HG02623 (cell line): ENCODE results near the gene PSMD13.

Experiments
- ATAC-seq: cut with Tn5 transposase; IDR thresholded peaks from one replicate; pipeline ENCODE4 v1.9.1; 2021; ENCODE audit warnings: moderate library complexity; ENCODE audit not compliant: unreplicated experiment

PSMD13 gene

DNA sequence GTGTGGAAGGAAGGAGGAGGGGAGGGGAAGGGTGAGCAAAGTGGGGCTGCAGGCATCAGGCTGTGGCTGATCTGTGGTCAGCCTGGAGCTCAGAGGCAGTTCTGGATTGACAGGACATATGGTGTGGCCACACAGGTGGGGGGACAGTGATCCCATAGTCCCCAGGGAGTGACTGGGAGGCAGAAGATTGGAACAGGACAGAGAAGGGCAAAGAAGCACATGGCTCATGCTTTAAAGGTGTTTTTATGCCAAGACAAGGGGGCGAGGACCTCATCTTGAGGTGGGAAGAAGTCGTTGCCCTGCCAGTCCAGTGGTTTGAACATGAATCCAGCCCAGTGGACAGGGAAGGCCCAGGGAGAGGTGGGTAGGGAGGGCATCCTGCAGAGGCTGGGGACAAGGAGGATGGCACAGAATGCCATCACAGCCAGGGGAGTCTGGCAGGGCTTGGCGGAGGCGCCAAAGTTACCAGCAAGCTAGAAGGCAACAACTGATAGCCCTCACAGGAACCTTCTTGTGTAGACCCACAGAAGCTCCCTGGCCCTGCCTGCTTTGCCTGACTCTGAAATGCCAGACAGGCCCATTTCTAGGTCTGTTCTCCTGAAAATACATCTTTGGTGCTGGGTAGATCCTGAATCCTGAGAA lies 32.7 kb upstream of the PSMD13 start:
- ATAC-seq, result no peak

DNA sequence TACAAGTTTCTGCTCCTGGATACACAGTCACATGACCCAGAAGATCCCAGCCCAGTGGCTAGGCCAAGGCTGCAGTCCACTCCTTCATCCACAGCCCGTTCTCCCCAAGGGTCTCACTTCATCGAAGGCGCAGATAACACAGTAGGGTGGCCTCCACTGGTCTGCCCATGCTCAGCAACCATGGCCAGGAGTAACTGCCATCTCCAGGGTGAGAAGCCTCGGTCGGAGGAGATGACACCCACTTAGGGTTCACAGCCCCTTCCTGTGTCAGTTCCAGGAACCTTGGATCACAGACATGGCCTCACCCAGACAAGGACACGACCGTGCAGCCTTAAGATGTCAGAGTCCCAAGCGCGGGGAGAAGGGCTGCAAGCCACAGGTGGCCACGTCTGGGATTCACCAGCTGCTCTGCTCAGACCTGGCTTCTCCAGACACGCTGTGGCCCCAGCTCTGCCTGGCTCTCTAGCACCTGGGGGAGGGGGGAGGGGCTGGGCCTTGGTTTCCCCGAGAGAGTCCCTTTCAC lies 32.1 kb upstream of the PSMD13 start:
- ATAC-seq, result no peak

DNA sequence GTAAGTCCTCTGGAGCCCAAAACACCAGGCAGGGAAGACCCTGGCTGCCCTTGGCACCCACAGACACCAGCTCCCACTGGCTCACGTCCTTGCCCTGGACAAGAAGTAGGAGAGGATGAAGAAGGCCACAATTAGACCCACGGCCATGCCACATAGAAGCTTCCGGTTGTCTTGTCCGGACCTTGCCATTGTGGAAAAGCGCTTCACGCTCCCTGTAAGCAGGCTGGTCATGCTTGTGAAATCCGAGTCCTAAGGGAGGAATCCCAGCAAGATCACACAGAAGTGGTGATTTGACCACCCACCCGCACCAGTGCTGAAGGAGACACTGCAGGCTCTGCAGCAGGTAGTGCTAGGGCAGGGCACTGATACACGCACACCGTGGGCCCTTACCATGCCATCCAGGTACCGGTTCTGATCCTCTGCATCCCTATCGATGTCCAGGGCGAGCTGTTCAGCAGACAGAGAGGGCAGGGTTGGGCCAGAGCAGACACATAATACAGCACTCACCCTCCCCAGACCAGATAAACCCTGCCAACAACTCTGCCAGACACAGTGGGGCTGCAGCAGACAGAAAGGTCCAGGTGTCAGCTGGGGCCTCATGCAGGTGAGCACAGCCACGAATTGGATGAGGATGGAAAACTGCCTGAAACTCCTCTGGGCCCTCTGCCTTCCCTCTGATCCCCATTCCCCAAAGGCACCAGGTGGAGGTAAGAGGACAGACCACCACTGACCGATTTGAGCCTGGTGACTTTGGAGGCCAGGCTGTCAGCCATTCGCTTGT lies 31.4 kb upstream of the PSMD13 start:
- no peak for ATAC-seq

DNA sequence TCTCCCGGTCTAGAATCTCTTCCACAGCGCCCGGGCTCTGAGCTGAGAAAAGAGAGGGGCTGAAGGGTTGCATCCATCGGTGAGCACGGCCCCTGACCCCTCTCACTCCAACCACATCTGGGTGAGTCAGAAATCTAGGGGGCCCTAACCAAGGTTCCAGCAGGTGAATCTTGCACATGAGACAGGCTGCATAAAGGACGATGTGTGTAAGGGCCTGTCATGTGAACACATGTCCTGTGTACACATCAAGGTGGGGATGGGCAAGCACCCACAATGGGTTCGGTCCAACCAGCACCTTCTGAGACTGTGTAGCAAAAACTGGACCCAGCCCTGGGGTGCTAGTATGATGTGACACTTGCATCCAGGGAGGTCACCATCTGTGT lies 30.8 kb upstream of the PSMD13 start:
- ATAC-seq, result no peak

DNA sequence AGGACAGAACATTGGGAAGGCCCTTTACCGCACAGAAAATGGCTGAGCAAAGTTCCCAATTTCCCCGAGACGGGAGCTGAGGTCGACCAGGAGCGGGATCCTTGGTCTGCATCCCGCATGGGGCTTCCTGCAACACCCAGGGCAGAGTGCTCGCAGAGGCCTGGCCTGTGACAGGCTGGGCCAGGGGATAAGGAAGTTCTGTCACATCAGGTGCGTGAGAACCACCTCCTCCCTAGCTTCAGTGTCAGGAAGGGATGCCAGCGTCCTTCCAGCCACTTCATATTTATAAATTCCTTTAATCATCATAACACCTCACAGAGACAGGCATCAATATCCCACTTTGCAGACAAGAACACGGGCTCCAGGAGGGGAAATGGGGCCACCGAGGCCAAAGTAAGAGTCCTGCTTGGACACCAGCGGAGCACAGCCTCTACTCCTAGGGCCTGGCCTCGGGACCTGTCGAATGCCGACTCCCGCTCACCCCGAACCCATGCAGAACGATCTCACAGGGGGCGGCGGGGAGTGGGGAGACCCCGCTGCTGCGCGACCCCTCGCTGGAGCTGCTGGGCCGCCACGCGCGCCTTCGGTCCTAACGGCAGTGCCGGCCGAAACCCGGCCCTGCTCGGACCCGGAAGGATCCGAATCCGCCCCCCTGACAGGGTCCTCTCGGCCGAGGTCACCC lies 30.1 kb upstream of the PSMD13 start:
- ATAC-seq, result no peak

DNA sequence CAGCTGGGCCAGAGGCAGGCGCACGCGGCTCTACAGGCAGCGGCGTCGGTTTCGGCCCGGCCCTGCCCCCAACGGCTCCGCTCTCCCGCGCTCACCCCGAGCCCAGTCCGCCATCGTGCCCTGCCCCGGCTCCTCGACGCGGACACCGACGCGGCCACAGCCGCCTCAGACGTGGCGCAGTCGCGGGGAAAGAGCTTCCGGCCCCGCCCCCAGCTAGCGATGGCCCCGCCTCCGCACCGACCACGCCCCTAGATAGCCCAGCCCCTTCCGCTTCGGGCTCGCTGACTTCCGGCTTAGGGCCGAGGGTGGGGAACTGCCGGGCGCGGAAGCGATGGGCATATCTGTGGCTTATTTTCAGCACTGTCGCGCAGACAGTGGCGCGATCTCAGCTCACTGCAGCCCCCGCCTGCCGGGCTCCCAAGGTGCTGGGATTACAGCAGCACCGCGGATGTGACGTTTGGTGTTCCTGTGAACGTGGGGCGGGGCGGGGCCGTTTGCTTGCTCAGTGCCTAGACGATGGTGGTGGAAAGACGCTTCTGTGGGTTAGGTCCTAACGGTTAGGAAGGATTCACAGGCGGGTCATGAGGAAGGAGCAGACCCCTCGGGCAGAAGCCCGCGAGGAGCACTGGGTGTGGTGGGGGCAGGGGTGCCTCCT lies 29.4 kb upstream of the PSMD13 start, which contains the start of the genes BET1L and RIC8A:
Gene BET1L (minus strand): TSS at position 192 of the 655 bp plus-strand sequence. CDS start 78 bp downstream, at position 114.
Gene RIC8A (plus strand): TSS at position 501 of the 655 bp plus-strand sequence. CDS start 1,147 bp downstream, outside the sequence.
- ATAC-seq, result peak; percentile 68

DNA sequence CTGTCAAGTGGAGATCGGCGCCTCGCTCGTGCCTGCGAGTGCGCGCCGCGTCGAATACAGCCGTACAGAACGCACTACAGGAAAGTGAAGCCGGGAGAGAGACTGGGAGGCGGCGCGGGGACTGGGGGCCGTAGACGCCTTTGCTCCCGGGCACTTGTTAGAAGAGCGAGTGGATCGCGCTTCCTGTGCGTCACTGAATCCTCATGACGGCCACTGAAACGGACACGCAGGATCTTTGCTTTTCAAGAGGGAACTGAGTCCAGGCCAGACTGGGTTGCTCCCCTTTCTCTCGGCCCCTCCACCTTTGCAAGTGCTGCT lies 29.0 kb upstream of the PSMD13 start:
- peak; percentile 1 for ATAC-seq

DNA sequence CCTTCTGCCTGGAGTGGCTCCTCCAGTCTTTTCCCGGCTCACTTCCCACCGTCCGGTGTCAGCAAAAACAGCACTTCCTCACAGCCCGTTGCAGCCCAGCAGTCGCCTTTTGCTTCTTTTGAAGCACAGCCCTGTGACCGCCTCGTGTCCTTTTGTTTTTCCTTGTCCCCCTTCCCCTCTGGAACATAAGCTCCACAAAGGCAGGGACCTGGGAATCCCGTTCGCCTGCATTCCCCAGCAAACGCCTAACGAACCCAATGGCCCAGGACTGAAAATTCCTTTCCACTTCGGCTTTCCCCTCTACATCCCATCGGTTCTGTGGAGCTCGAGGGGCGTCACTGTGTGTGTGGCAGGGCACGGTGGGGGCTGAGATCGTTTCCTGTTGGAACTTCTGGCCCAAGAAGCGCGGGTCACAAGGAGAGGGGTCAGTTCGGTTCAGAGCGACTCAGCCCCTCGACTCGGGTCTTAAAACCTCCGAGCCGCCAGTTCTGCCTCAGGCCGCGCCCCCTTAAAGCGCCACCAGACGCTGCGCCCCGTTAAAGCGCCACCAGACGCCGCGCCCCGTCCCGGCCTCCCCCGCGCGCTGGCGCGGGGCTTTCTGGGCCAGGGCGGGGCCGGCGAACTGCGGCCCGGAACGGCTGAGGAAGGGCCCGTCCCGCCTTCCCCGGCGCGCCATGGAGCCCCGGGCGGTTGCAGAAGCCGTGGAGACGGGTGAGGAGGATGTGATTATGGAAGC lies 28.4 kb upstream of the PSMD13 start:
- ATAC-seq, result peak; percentile 39

DNA sequence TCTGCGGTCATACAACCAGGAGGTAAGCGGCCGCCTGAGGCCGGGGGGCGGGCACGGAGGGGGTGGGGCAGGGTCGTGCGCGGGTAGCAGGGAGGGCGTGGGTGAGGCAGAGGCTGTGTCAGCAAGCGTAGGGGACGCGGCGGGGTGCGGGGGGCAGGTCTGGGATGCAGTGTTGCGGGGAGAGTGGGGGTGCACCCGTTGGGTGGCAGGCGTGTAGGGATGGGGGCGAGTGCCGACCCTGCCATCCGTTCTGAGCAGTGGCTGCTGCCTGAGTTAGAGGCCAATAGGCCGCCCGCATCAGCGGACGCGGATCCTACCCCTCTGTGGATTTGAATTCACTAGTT lies 27.9 kb upstream of the PSMD13 start:
- ATAC-seq, result no peak

DNA sequence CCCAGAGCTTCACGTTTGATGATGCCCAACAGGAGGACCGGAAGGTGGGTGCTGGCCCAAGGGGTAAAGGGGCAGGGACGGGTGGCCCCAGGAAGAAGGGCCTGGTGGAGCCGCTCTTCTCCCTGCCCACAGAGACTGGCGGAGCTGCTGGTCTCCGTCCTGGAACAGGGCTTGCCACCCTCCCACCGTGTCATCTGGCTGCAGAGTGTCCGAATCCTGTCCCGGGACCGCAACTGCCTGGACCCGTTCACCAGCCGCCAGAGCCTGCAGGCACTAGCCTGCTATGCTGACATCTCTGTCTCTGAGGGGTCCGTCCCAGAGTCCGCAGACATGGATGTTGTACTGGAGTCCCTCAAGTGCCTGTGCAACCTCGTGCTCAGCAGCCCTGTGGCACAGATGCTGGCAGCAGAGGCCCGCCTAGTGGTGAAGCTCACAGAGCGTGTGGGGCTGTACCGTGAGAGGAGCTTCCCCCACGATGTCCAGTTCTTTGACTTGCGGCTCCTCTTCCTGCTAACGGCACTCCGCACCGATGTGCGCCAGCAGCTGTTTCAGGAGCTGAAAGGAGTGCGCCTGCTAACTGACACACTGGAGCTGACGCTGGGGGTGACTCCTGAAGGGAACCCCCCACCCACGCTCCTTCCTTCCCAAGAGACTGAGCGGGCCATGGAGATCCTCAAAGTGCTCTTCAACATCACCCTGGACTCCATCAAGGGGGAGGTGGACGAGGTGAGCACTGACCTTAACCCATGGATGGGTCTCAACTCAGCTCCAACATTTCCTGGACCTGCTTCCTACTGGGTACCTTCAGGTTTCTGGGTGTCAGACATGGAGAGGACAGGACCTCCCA lies 27.3 kb upstream of the PSMD13 start:
- no peak for ATAC-seq

DNA sequence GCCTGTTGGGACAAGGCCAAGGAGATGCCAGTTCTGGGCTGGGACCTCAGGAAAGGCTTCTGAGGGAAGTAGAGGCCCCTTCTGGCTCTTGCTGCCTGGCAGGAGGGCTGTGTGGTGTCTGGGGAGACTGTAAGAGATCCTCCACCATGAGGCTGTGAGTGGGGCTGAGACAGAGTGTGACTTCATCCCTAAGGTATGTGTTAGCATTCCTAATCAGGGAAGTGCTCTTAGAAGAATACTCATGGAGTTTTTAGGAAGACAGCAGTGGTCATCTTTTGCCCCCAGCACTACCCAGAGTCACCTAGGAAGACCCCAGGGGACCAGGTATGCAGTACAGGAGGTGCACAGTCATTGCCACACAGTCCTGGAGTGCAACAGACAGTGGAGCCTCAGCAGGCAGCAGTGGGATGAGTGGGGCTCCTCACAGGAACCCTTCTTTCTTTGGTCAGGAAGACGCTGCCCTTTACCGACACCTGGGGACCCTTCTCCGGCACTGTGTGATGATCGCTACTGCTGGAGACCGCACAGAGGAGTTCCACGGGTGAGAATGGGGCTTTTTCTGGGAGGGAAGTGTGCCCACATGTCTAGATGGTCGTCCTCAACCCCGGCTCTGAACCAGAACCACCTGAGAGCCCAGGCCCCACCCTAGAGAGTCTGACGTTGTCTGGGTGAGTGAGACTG lies 26.5 kb upstream of the PSMD13 start:
- ATAC-seq, result no peak

DNA sequence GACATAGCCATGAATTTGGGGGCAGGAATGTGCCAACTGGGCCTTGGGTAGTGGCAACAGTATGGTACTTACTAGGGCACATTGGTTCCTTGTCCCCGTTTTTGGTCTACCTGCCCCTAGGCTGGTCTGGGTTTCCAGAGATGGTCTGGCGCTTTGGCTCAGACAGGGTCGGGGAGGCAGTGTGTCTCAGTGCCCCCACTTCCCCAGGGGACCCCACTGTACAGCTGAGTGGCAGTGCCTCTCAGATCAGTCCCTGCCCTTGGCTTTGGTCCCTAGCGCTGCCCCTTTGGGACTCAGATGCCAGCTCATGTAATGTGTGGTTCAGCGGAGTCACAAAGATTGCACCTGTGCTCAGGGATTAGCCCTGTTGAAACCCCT lies 26.0 kb upstream of the PSMD13 start:
- no peak for ATAC-seq

DNA sequence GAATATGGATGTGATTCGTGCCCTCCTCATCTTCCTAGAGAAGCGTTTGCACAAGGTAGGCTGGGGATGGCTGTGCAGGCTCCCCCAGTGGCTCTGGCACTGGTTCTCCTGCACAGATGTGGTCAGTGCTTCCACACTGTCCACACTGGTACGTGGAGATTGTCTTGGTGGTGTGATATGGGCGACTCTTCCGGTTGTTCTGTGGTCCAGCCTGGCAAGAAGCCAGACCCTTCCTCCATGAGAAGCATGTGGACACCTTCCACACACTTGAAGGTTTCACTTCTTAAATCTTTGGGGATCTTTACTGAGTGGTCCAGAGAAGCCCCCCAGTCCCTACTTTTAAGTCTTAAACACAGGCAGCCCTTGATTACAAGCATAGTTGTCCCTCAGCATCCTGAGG lies 25.5 kb upstream of the PSMD13 start:
- ATAC-seq, result no peak

DNA sequence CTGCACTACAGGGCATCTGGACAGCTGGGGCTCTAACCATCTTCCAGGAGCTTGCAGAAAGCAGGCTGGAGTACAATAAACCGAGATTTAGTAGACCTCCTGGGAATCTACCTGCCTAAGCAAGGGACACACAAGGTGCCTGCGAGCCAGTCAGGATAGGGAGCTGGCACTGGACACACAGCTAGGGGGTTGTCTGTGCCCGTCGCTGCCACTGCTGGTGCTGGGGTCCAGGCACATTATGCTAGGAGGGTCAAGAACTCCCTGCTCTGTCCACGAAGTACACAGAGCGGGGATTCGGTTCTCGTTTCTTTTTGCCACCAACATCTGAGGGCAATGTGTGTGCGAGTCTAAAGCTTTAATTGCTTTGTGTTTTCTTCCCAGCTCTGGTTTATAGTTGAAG lies 25.0 kb upstream of the PSMD13 start:
- ATAC-seq, result no peak

DNA sequence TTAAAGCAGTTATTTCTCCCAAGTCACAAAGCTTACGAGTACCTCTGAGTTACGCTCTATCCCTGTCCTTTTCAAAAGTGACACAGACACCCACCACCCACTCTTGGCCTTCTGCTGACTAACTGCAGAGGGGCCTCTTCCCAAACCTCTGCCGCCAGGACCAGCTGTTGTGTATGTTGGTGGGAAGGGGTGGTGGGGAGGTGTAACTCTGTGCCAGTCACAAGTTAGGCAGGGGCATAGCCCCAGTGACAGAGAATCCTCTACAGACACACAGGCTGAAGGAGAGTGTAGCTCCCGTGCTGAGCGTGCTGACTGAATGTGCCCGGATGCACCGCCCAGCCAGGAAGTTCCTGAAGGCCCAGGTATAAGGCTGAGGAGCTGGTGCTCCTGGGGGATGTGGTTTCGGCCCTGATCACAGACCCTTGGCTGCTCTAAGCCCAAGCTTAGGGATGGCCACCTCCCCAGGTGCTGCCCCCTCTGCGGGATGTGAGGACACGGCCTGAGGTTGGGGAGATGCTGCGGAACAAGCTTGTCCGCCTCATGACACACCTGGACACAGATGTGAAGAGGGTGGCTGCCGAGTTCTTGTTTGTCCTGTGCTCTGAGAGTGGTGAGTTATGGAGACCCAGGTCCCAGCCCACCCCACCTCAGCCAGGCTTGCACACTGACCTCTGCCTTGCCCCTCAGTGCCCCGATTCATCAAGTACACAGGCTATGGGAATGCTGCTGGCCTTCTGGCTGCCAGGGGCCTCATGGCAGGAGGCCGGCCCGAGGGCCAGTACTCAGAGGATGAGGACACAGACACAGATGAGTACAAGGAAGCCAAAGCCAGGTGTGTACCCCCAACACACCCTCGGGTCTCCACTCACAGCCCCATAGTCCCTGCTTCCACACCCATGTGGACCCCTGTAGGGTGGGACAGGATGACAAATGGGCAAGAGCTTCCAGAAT lies 24.4 kb upstream of the PSMD13 start:
- no peak for ATAC-seq

DNA sequence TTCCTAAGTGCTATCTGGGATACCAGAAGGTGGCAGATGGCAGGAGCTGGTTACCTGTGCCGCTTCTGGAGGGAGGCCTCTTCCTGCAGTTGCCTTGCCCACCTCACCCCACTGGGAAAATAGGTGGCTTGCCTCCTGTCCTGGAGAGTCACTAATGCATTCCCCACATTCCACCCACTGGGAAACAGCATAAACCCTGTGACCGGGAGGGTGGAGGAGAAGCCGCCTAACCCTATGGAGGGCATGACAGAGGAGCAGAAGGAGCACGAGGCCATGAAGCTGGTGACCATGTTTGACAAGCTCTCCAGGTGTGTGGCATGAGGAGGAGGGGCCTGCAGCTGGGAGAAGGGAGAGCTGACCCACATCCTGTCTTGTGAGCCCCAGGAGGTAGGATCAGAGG lies 23.7 kb upstream of the PSMD13 start:
- ATAC-seq, result no peak

DNA sequence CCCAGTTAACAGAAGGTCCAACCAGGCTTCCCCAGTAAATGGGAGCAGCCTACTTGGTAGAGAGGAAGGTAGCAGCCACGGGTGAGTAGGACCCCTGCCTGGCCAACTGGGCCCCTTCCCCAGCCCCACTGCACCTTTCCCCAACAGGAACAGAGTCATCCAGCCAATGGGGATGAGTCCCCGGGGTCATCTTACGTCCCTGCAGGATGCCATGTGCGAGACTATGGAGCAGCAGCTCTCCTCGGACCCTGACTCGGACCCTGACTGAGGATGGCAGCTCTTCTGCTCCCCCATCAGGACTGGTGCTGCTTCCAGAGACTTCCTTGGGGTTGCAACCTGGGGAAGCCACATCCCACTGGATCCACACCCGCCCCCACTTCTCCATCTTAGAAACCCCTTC lies 22.7 kb upstream of the PSMD13 start:
- ATAC-seq, result no peak

DNA sequence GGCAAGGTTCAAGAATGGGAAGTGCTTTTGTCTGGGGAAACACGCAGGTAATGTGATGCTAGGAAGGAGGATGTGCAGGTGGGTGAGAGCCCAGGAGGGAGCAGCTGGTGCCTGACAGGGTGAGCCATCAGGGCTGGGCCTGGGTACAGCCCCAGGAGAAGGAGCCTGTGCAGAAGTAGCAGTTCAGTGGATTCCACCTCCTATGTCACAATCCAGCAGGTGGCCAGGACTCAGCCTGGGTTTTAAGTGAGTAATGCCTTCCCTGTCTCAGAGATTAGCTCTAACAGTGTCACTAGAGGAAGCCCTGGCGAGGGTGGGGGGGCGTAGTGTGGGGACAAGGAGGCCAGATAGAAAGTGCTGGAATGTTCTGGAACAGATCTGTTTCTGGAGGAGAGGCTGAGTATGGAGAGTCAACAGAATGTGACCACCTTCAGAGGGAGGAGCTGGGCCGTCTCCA lies 21.2 kb upstream of the PSMD13 start:
- ATAC-seq, result no peak
